ENCODE measurements around the gene CCDC157. TPM values are rescaled to one million over a fixed set of nuclear protein-coding genes. Genes with fewer than 3 reads are reported as not detected.

Gene CCDC157
- total RNA-seq, 4 donors from 2014 or later, result 1.5 to 2.5 (median 1.6) TPM

DNA sequence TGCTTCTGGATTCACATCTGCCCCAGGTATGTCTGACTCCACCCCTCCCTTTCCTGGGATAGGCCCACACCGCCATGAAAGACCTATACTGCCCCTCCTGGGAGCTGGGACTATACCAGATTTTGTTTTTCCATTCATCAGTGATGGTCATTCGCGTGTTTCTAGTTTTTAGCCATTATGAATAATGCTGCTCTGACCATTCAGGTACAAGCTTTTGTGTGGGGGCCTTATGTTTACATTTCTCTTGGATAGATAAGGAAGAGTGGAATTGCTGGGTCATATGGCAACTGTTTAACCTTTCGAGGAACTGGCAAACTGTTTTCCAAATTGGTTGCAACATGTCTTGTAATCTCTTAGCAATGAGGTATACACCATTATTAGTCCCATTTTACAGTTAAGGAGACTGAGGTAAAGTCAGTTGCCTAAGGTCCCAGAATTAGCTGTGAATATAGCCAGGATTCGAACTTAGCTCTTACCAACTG is 28.9 kb upstream of the CCDC157 start:
- intact Hi-C loops (cut with DNase I), result loop anchor here (2.0 kb wide), 1 partner anchor 39 kb away; the partner anchor contains the start of gene CASTOR1
- DNase-seq (ENCODE audit: extremely low spot score), result no peak
- 88% methylated on average over 5 of the region's 5 CpGs for WGBS
- TF ChIP-seq CTCF (IDR thresholded peaks at IDR 0.05) (no peak), POLR2A (IDR thresholded peaks at IDR 0.05; ENCODE audit: low read depth) (no peak), POLR2AphosphoS5 (IDR thresholded peaks at IDR 0.05) (no peak)
- no peaks in the 10 kb centered on the region for H3K27me3 ChIP-seq
- H3K4me3 ChIP-seq, result no peak overlapping the region
- H3K4me1 ChIP-seq, result peaks cover 34 to 42% (median 41%) of the 10 kb centered on the region in 4 donors
- H3K27ac ChIP-seq (replicated peaks in 1 of 4), result peak overlapping the region; percentile 93 to 95 (median 94)
- H3K36me3 ChIP-seq, result peaks cover 20 to 30% (median 27%) of the 10 kb centered on the region in 4 donors
- no peaks in the 10 kb centered on the region for H3K9me3 ChIP-seq

GRCh38 chr22:30328466-30329049 is 28.2 kb upstream of the CCDC157 start:
- no peak overlapping the region for H3K4me3 ChIP-seq
- intact Hi-C loops (cut with DNase I), result no loop called here
- H3K36me3 ChIP-seq, result peaks cover 25 to 36% (median 33%) of the 10 kb centered on the region in 4 donors
- TF ChIP-seq EP300 (IDR thresholded peaks at IDR 0.05) (no peak), POLR2AphosphoS5 (IDR thresholded peaks at IDR 0.05) (no peak), CTCF (IDR thresholded peaks at IDR 0.05) (no peak), POLR2A (IDR thresholded peaks at IDR 0.05; ENCODE audit: low read depth) (no peak)
- DNase-seq (ENCODE audit: extremely low spot score), result no peak
- peak overlapping the region in 1 of 4 donors; percentile 5 for H3K27ac ChIP-seq (replicated peaks in 1 of 4)
- no peaks in the 10 kb centered on the region for H3K9me3 ChIP-seq
- peaks cover 29 to 35% (median 35%) of the 10 kb centered on the region in 4 donors for H3K4me1 ChIP-seq
- H3K27me3 ChIP-seq, result no peaks in the 10 kb centered on the region
- WGBS, result 56% methylated on average over 3 of the region's 3 CpGs

DNA sequence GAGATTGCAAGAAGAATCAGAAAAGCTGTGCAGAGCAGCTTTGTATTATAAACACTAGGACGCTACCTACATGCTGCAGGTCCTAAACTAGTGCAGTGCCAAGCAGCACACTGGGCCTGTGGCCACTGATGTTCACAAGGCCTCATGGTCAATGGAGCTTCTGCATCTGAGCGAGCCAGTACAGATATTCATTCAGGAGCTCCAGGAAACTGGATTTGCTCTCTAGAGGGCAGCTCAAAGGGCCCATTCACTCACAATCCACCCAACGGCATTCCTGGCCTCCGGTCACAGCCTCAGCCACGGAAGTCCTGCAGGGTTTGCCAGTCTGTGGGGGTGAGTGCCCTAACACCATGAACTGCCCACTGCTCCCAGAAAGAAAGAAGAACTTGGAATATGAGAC is 24.3 kb upstream of the CCDC157 start:
- Histone ChIP-seq H3K36me3 (peaks cover 65 to 76% (median 73%) of the 10 kb centered on the region in 4 donors), H3K27me3 (no peaks in the 10 kb centered on the region), H3K4me3 (no peak overlapping the region), H3K4me1 (peaks cover 0 to 9% (median 5%) of the 10 kb centered on the region in 4 donors), H3K27ac (replicated peaks in 1 of 4) (peak overlapping the region in 2 of 4 donors; percentile 13 to 17), H3K9me3 (no peaks in the 10 kb centered on the region)
- intact Hi-C loops (cut with DNase I), result no loop called here
- DNase-seq (ENCODE audit: extremely low spot score), result no peak
- WGBS, result 80% methylated on average over 4 of the region's 5 CpGs
- TF ChIP-seq EP300 (IDR thresholded peaks at IDR 0.05) (no peak), POLR2A (IDR thresholded peaks at IDR 0.05; ENCODE audit: low read depth) (no peak), POLR2AphosphoS5 (IDR thresholded peaks at IDR 0.05) (no peak), CTCF (IDR thresholded peaks at IDR 0.05) (no peak)

DNA sequence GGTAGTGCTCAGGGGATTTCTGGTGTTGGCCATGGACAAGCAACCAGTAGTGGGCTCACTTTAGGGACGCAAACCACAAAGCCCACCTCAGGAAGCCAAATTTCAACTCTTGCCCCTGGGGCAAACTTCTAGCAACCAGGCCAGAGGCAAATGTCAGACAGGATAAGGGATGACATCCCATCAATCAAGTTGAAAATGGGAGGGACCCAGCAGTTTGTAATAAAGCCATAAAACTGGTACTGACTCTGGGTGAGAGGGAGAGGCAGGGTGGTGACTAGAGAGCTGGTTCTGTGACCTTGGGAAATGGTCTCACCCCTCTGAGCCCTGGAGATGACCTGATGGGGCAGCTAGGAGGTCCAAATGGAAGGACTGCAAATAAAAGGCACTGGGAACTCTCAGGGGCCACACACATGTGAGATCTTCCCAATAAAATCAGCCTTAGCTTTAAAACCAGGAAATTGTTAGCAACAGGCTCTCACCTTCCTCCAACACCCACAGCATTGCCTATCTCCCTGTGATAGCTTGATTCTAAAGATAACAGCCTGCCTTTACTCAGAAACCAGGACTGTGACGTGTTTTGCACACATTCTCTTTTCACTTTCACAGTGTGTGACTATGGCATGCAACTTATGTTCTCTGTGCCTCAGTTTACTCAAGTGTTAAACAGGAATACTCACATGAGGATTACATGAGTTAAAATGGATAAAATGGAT is 23.7 kb upstream of the CCDC157 start:
- H3K4me1 ChIP-seq, result peaks cover 0 to 8% (median 3%) of the 10 kb centered on the region in 4 donors
- peak overlapping the region in 2 of 4 donors; percentile 13 to 17 for H3K27ac ChIP-seq (replicated peaks in 1 of 4)
- WGBS, result 89% methylated on average over 2 of the region's 2 CpGs
- no peak for DNase-seq (ENCODE audit: extremely low spot score)
- H3K4me3 ChIP-seq, result no peak overlapping the region
- no peaks in the 10 kb centered on the region for H3K27me3 ChIP-seq
- no peaks in the 10 kb centered on the region for H3K9me3 ChIP-seq
- intact Hi-C loops (cut with DNase I), result no loop called here
- TF ChIP-seq CTCF (IDR thresholded peaks at IDR 0.05), result no peak
- TF ChIP-seq POLR2A (IDR thresholded peaks at IDR 0.05; ENCODE audit: low read depth), result no peak
- TF ChIP-seq EP300 (IDR thresholded peaks at IDR 0.05), result no peak
- TF ChIP-seq POLR2AphosphoS5 (IDR thresholded peaks at IDR 0.05), result no peak
- peaks cover 71 to 82% (median 79%) of the 10 kb centered on the region in 4 donors for H3K36me3 ChIP-seq
